Inflammatory macrophage treated with lipopolysaccharide for 4 hours (primary cell): Measurements from ENCODE around the gene BZW2.

ENCODE experiments used
- DNase-seq: peaks from one replicate; pipeline ENCODE4 v3.0.0-alpha.2; 2020

BZW2 gene

DNA sequence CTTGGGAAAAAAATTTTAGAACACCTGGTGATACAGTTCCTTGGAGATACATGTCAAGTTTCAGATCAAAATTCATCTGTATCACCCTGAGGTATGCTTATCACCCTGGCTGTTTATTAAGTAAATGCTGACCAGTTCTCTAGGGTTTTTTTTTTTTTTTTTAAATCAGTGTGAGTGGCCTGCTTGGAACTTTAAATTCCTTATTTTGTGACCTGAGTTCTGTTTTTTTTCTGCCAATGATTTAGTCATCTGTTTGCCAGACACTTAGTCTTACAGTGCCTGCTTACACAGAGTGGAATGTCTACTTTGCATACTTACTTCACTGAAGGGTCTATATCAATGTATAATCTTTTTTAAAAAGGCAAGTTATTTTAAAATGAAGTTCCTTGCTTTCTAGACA is 109.4 kb downstream of the BZW2 start:
- DNase-seq, result peak; percentile 46
